ENCODE results near the gene ACTRT2.
A peak's percentile ranks its signal among the peaks of the same experiment; 100 is the strongest.

ACTRT2 gene

GRCh38 chr1:2983706-2984398 is 37.4 kb upstream of the ACTRT2 start:
- DNase-seq: no peak

- DNase-seq: no peak
These were observed 36.7 kb upstream of the ACTRT2 start for GRCh38 chr1:2984399-2985061.

- DNase-seq: no peak
These were observed 36.2 kb upstream of the ACTRT2 start for GRCh38 chr1:2985067-2985561.

GRCh38 chr1:2985694-2986548 is 35.3 kb upstream of the ACTRT2 start:
- DNase-seq: no peak

GRCh38 chr1:2986549-2987305 is 34.5 kb upstream of the ACTRT2 start:
- no peak for DNase-seq

GRCh38 chr1:2987773-2988172 is 33.5 kb upstream of the ACTRT2 start:
- no peak for DNase-seq

GRCh38 chr1:2988256-2988655 is 33.0 kb upstream of the ACTRT2 start:
- no peak for DNase-seq

- DNase-seq: no peak
These were observed 32.1 kb upstream of the ACTRT2 start for GRCh38 chr1:2989185-2989584.

GRCh38 chr1:2989976-2990375 is 31.3 kb upstream of the ACTRT2 start:
- DNase-seq: no peak

- peak; percentile 2 for DNase-seq
These were observed 30.7 kb upstream of the ACTRT2 start for GRCh38 chr1:2990376-2991115.

- peak; percentile 1 for DNase-seq
These were observed 29.3 kb upstream of the ACTRT2 start for GRCh38 chr1:2991753-2992495.

- peak; percentile 1 for DNase-seq
These were observed 22.7 kb upstream of the ACTRT2 start for GRCh38 chr1:2998503-2999100.

- no peak for DNase-seq
These were observed 22.1 kb upstream of the ACTRT2 start for GRCh38 chr1:2999138-2999537.

- DNase-seq: no peak
These were observed 21.7 kb upstream of the ACTRT2 start for GRCh38 chr1:2999571-2999970.

- DNase-seq: no peak
These were observed 21.1 kb upstream of the ACTRT2 start for GRCh38 chr1:3000214-3000613.

GRCh38 chr1:3000671-3001470 is 20.4 kb upstream of the ACTRT2 start:
- DNase-seq: no peak

- DNase-seq: no peak
These were observed 19.6 kb upstream of the ACTRT2 start for GRCh38 chr1:3001471-3002348.

- DNase-seq: no peak
These were observed 18.8 kb upstream of the ACTRT2 start for GRCh38 chr1:3002349-3003038.

All from activated naive CD4-positive, alpha-beta T cell treated with anti-CD3 and anti-CD28 coated beads, Interleukin-2, amount 50 U/mL, for 16 hours (primary cell).